ENCODE data around the gene GAN.

Gene GAN

DNA sequence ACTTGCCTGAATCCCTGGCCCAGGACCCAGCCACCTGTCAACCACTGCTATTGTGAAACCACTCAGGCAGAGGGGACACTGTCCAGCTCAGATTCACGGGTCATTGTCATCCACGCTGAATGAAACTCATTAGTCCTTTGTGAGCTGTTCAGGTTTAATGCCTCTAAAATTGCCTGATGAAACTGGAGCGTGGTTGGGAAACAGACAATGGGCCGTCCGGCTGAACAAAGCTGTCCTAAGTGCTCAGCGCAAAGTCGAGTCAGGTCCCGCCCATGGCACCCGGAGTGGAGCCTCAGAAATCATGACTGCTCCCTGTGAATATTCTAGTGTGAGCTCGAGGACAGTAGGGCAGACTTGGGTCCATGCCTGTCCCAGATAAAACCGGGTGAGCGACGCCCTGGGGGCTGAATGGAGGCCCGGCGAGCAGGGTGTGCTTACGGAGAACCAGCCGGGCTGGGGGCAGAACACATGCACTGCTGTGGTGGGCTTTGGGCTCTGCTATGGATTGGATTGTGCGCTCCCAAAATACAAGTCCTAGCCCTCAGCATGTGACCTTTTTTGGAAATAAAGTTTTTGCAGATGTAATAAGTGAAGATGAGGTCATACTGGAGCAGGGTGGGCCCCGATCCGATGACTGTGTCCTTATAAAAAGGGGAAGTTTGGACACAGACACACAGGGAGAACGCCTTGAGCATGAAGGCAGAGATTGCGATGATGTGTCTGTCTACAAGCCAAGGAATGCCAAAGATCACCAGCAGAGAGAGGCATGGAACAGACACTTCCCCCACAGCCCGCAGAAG lies 117.0 kb downstream of the GAN start:
- TF ChIP-seq, protein P1, sequence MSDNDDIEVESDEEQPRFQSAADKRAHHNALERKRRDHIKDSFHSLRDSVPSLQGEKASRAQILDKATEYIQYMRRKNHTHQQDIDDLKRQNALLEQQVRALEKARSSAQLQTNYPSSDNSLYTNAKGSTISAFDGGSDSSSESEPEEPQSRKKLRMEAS (IDR thresholded peaks at IDR 0.05), result no peak
- TF ChIP-seq, protein P2, sequence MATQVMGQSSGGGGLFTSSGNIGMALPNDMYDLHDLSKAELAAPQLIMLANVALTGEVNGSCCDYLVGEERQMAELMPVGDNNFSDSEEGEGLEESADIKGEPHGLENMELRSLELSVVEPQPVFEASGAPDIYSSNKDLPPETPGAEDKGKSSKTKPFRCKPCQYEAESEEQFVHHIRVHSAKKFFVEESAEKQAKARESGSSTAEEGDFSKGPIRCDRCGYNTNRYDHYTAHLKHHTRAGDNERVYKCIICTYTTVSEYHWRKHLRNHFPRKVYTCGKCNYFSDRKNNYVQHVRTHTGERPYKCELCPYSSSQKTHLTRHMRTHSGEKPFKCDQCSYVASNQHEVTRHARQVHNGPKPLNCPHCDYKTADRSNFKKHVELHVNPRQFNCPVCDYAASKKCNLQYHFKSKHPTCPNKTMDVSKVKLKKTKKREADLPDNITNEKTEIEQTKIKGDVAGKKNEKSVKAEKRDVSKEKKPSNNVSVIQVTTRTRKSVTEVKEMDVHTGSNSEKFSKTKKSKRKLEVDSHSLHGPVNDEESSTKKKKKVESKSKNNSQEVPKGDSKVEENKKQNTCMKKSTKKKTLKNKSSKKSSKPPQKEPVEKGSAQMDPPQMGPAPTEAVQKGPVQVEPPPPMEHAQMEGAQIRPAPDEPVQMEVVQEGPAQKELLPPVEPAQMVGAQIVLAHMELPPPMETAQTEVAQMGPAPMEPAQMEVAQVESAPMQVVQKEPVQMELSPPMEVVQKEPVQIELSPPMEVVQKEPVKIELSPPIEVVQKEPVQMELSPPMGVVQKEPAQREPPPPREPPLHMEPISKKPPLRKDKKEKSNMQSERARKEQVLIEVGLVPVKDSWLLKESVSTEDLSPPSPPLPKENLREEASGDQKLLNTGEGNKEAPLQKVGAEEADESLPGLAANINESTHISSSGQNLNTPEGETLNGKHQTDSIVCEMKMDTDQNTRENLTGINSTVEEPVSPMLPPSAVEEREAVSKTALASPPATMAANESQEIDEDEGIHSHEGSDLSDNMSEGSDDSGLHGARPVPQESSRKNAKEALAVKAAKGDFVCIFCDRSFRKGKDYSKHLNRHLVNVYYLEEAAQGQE (IDR thresholded peaks at IDR 0.05; ENCODE audit: low read depth), result no peak
- no peak for TF ChIP-seq CREB1 (IDR thresholded peaks at IDR 0.05; ENCODE audit: low read depth)
- TF ChIP-seq RAD21 (IDR thresholded peaks at IDR 0.05; ENCODE audit: low read depth), result no peak
- no peak for TF ChIP-seq TAF1 (IDR thresholded peaks at IDR 0.05; ENCODE audit: low read depth)
- TF ChIP-seq CEBPB (IDR thresholded peaks at IDR 0.05), result no peak
- TF ChIP-seq FOXM1 (IDR thresholded peaks at IDR 0.05; ENCODE audit: borderline replicate concordance, low read depth), result no peak
- TF ChIP-seq TEAD4 (IDR thresholded peaks at IDR 0.05), result no peak

DNA sequence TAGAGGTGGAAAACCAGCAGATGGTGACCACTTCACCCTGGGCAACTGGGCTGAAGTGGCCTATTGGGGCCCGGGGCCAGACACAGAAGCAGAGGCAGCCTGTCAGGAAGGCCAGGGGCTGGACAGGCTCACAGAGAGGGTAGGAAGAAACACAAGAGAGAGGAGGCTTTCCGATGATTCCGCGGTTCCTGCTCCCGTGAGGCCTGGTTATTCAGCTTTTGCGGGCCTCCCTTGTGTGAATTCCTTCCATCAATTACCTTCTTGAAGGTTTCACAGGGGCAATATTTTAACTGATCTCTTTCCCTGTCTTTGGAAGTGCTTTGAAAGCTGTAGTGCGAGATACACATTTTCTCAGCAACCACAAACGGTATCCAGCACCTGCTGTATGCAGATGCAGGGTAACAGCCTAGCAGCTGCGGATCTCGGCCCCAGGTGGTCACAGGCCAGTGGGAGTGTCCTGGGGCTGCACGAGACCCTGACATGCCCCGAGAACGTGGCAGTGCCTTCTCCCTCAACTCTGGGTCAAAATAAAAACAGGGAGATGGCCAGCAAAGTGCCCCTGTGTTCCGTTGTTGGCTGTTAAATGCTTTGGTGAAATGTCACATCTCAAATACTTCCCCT lies 118.3 kb downstream of the GAN start:
- TF ChIP-seq, protein P2 (IDR thresholded peaks at IDR 0.05; ENCODE audit: low read depth), result no peak
- TF ChIP-seq NFIC (IDR thresholded peaks at IDR 0.05) (no peak), ZBTB7A (IDR thresholded peaks at IDR 0.05; ENCODE audit: low read depth) (no peak), TCF12 (IDR thresholded peaks at IDR 0.05; ENCODE audit: low read depth) (no peak), EP300 (IDR thresholded peaks at IDR 0.05; ENCODE audit: borderline replicate concordance) (no peak), FOXM1 (IDR thresholded peaks at IDR 0.05; ENCODE audit: borderline replicate concordance, low read depth) (no peak)
- TF ChIP-seq, protein P3, sequence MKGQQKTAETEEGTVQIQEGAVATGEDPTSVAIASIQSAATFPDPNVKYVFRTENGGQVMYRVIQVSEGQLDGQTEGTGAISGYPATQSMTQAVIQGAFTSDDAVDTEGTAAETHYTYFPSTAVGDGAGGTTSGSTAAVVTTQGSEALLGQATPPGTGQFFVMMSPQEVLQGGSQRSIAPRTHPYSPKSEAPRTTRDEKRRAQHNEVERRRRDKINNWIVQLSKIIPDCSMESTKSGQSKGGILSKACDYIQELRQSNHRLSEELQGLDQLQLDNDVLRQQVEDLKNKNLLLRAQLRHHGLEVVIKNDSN (IDR thresholded peaks at IDR 0.05), result no peak

DNA sequence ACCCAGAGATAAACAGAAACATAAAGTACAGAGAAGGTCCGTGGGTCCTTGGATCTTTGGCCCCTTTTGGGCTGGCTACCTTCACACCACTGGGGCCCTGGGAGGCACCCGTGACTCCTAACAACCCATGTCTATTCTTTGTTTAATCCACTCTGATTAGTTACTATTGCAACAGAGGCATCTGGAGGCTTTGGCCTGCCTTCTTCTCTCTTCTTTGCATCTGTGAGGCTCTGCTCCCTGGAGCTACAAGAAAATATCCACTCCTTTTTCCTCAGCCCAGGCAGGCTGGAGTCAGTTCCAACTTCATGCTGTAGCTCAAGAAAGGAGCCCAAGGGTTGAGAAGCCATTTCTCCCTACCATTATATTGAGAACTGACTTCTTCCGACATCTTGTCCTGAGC lies 120.3 kb downstream of the GAN start:
- TF ChIP-seq, protein P3 (IDR thresholded peaks at IDR 0.05), result no peak

DNA sequence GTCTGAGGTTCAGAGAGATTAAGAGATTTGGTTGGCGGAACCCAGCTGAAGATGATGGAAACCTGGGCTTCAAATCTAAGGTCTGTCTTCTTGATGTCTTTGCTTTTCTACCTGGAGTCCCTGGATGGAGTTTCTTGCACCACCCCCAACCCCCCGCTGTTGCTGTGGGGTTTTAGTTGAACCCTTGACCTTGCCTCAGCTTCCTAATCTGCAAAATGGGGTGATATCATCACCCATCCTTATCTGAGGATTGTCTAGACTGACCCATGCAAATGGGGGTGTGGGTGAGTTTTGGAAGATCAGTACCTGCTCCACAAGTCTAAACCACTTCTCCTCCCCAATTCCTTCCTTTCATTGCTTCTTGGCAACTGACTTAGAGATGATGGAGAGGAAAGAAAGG lies 120.8 kb downstream of the GAN start:
- TF ChIP-seq RAD21 (IDR thresholded peaks at IDR 0.05; ENCODE audit: low read depth), result no peak

DNA sequence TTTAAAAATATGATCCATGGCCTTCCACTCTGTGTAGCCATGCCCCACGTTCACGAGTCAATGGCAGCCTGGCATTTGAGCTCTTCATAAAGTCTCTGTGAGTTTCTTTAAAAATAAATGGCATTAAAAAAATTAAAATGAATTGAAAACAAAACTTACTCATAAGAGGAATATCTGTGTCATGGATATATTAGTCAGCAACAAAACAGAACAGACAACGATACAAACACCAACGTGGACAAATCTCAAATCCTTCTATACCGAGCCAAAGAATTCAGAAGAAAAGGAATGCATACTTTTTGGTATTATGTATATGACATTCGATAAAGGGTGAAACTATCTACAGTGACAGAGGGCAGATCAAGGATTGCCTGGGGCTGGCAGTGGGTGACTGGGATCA lies 121.6 kb downstream of the GAN start:
- no peak for TF ChIP-seq EP300 (IDR thresholded peaks at IDR 0.05; ENCODE audit: borderline replicate concordance)
- TF ChIP-seq RAD21 (IDR thresholded peaks at IDR 0.05; ENCODE audit: low read depth), result no peak
- TF ChIP-seq NFIC (IDR thresholded peaks at IDR 0.05), result no peak
- TF ChIP-seq EGR1 (IDR thresholded peaks at IDR 0.05), result no peak
- TF ChIP-seq, protein P3 (IDR thresholded peaks at IDR 0.05), result no peak

DNA sequence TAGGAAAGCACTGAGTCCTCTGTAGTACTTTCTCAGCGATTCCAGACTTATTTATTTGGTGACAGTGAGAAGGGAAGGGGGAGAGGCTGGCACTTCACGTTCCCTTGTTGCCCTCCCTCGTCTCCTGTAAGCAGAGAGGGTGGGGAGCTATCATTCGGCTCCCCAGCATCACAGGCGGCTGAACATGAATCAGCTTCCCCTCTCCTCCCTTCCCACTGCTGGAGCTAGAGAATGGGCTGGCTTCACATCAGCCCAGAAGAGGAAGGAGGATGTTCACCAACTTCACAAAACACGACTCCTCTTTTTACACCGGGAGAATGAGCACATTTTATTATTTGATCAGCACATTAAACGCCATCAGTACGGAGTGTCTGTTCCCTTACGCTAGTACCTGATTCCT lies 123.1 kb downstream of the GAN start:
- no peak for TF ChIP-seq EP300 (IDR thresholded peaks at IDR 0.05; ENCODE audit: borderline replicate concordance)
- TF ChIP-seq, protein P3 (IDR thresholded peaks at IDR 0.05), result no peak
- no peak for TF ChIP-seq NFIC (IDR thresholded peaks at IDR 0.05)
- TF ChIP-seq TEAD4 (IDR thresholded peaks at IDR 0.05), result no peak
